ELF-1 (cell line): Measurements from ENCODE around the gene STEAP3.

Experiments
- DNase-seq: peaks from one replicate; pipeline ENCODE4 v3.0.0-alpha.2; 2016; ENCODE audit warnings: low read depth, low spot score

The STEAP3 gene

DNA sequence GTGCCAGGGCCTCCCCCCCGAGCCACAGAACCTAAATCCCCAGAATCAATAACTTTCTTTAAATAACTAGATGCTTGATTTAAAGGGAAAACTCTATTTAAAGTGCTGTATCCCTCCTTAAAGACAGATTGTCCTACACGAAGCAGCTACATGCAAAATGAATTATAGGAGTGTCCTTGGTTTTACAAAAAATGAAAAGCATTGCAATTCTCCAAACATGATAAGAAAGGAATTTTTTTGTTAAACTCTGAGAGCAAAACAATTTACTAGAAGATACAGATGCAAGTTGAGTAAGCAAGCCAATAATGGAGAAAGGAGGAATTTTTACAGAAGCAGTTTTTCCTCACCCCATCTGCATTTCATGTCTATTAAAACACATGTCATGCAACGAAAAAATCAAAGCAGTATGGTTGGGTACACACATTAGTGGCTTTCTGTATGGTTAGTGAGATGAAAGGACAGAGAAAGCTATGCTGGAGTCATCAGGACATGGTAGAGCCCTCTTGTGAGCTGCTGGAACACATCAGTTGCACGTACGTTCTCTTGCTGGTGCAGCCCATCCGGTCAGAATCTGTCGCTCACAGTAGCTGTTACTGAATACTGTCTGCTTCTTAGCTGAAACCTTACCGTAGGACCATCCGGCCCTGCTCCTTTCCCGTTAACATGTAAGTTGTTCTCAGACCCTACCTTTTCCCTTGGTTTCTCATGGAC lies 25.9 kb upstream of the STEAP3 start:
- no peak for DNase-seq

DNA sequence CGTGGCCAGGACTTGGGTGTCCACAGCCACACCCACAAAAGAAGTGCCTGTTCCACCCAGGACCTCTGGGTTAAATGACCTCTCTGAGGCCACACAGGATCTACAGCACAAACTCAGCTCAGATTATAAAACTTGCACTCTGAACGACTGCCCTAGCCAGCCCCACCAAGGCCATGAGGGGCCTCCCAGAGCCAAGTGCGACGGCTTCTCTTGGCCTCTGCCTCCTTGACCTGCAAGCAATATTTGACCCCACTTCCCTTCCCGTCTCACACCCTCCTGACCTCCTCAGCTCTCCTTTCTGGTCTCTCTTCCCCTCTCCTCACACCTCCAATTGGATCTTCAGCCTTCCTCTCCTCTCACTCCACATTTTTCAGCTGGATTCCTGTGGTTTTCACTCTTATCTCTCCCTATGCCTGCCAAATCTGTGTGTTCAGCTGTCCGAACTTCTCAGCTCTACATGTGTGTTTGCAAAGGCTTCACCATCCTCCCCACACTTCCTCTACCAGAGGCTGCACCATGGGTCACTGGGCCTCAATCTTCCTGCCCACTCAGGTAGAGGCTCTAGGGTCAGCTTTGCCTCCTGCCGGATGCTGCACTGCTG lies 25.3 kb upstream of the STEAP3 start:
- no peak for DNase-seq

DNA sequence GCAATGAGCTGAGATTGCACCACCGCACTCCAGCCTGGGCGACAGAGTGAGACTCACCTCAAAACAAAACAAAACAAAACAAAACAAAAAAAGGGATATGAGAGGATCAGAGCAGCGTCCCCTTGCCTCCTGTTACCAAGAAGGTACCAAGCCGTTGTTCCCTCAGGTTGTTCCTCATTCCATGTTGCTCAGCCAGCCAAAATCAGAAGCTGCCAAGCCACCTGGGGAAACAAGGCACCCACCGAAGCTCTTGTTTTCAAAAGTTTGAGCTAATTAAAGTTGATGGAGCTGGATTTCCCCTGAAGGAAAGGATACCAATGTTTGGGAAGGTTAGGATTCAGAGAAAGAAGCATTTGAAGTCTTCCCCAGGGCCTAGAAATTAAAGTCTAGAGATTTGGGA lies 21.8 kb upstream of the STEAP3 start:
- DNase-seq: no peak

DNA sequence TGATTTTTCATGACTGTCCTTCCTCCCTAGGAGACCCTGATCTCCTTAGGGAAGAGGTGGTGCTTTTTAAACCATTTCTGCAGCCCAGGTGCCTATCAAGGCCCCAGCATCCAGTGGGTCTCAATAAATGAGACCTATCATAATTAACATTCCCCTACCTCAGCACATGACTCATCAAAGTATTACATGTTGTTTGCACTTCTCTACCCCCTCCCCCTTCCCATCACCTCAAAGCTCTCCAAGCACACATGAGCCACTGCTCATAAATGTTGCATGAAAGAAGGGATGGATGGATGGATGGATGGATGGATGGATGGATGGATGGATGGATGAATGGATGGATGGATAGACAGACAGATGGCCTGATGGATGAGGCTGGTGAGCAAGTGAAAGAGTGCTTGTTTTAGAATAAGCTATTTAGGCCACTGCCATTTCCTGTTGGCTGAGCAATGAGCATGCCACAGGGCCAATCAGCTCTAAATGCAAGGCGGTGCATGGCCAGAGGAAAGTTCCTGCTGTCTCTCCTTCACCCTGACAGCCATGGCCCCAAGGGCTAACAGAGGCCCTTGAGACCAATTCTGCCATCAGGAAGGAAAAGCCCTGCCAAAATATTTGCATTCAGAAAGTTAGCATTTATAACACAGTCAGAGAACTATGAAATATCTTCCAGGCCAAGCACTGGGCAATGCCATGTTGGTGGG lies 20.9 kb upstream of the STEAP3 start:
- DNase-seq: no peak

DNA sequence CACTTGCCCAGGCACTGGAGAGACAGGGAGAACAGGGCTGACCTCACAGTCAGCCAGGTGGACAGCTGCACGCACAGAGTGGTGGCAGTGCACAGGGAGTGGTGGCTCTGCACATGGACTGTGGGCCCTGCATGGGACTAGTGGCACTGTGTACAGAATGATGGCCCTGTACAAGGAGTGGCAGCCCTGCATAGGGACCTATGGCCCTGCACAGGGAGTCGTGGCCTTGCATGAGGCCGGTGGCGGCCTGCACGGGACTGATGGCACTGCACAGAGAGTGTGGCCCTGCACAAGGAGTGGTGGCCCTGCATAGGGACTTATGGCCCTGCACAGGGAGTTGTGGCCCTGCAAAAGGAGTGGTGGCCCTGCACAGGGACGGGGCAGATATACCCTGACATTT lies 19.1 kb upstream of the STEAP3 start:
- DNase-seq: no peak

DNA sequence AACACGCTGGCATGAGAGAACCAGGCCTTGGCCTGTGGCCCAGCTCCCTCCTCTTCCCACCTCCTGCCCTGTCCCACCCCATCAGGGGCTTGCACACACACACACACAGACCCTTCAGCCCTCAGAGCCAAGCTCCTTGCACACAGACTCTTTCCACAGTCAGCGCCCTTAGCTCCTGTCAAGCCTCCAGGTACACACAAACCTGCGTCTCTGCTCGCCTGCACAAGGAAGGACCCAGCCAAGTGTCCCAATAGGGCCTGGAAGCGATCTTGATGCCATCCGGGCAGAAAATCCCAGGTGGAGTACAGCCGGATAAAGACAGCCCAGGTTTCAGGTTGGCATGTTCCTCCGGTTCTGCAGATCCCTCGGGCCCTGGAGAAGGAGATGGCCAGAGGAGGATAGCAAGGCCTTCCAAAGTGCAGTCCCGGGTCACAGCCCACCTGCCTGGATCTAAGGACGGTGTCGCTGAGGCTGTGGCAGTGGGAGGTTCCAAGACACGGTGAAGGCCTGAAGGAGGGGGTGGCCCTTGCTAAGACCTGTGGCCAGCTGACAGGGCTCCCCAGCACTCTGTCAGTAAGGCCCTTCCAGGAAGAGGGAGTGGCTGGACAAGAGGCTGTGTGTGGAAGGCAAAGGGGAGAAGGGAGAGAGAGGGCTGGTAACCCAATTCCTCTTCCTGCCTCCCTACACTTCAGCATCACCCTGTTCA lies 18.5 kb upstream of the STEAP3 start:
- DNase-seq: no peak

DNA sequence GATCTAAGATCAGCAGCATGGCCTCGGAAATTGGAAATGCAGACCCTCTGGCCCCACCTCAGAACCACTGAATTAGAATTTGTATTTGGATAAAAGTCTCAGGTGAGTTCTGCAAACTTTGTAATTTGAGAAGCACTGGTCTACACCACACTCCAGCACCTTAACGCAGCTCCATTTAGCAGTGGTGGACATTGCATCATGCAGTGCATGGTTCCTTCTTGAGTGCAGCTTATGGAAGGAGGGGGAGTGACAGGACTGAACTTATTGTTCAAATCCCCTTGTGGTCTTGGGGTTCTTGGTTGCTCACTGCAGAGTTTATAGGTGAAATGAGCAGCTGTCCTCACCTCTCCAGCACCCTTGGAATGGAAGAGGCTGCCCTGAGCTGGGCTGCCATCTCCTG lies 17.4 kb upstream of the STEAP3 start:
- no peak for DNase-seq

DNA sequence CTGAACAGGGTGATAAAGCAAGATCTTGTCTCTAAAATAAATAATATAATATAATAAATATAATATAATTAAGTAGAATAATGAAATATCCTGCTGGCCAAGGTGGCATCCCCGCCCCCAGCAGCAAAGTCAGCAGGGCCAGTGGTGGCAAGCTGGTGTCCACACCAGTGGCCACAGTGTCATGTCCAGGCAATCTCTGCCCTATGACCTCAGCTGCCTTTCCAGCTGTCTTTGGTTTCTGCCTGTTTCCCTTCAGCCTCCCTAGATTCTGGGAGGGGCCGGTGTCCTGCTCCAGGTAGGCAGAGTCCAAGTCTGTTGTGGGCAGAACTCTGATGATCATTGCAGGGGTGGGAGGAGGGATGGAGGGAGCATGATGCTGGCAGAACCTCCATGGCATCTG lies 16.2 kb upstream of the STEAP3 start:
- no peak for DNase-seq

DNA sequence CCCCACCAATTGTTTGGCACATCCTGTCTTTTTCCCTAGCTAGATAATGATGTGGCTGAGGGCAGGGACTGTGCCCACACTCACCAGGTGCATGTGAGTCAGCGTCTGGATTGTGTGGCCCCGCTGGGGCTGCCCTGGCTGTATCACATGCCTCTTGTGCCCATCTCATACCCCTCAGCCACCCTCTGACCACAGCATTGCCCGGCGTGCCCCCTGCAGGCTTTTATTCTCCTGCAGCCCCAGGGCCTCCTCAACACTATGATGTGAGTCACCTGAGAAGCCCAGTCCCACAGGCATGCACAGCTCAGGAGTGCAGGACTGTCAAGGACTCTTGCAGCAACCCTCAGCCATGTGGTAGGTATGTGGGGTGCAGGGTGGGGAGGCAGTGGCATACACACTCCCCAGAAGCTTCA lies 14.8 kb upstream of the STEAP3 start:
- DNase-seq: no peak

DNA sequence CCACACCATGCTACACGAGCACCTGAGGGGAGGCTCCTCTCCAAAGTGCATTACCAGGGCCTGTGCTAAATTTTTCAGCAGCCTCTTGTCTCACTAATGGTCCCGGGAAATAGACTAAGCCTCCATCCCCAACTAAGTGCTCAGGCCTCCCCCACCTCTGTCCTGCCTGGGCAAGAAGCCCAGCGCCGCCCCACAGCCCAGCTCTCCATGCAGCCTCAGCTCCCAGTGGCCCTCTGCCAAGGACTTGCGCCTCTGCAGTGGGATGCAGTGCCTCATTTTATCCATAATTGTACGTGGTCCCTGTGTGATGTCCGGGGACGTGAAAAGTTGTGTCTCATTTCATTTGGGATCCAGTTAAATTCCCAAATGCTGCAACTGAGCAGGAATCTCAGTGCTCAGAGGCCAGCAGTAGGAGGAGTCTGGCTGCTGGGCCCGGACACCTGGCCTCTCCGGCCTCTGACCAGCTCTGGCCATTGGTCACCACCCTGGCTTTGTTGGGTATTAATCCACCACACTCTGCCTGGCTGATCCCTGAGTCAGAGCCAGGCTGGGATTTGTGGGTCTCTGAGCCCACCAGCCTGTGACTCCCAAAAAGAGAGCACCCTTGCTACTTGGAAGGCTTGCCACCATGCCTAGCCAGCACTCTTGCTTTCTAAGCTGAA lies 11.4 kb upstream of the STEAP3 start:
- no peak for DNase-seq

DNA sequence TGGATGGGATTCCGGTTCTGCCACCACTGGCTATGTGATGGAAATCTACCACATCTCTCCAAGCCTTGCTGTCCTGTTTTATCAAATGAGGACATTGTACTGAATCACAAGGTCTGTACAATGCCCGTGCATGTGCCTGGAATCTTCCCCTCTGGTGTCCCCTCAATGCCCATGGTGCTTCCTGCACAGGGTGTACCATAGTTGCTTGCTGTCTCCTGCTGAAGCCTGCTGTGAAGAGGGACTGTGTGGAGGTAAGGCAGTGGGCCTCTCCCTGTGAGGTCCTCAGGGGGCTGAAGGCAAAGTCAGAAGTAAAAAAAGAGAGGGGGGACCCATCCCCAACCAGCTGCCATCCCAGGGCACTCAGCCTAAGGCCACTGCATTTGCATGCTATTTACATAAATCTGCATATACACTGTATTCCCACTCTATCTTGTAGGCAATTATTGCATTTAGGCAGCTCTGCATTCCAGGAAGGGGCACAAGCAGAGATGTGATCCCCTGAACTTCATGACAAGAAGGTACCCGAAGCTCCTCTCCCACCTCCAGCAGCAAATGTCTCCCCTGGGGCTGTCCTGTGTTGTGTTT lies 9.1 kb upstream of the STEAP3 start:
- no peak for DNase-seq

DNA sequence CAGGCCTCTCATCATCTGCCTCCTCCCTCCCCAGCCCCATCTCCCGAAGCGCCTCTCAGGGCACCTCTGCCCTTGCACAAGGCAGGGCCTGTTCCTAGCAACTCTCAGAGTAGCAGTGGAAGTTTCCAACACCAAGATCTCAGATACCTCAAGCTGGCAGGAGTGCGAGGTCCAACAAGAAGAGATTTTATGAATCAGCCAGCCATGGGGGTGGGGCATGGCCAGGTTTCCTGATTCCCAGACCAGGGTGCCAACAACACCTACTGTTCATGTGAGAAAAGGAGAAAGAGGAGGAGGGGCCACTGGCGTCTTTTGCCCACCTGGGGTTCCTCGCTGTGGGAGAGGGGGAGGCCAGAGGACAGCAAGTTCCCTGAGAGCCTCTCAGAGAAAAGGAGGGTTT lies 6.6 kb upstream of the STEAP3 start:
- no peak for DNase-seq

DNA sequence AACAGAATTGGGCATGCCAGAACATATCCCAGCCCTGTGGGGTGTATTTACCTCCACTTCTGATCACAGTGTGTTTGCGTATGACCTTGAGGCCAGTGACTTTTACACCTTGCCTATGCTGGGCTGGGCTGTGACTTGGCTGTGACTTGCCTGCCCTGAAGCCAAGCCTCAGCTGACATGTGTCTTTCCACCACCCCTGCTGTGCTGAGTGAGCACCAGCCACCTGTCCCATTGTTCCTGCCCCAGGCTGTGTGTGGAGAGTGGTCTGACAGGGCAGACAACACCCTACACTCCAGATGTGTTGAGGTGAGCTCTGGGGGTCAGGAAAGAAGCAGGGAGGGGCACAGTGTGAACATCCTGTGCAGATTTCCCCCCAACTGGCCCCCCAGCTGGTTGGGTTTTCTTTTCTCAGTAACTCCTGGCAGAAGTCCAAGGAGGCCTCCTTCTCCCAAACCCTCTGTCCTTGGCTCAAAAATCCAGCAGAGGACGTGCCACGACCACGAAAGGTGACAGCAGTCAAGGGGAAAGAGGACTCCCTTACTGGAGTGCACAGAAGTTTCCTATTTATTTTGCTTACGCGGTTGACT lies 5.1 kb upstream of the STEAP3 start:
- DNase-seq: peak; percentile 73

DNA sequence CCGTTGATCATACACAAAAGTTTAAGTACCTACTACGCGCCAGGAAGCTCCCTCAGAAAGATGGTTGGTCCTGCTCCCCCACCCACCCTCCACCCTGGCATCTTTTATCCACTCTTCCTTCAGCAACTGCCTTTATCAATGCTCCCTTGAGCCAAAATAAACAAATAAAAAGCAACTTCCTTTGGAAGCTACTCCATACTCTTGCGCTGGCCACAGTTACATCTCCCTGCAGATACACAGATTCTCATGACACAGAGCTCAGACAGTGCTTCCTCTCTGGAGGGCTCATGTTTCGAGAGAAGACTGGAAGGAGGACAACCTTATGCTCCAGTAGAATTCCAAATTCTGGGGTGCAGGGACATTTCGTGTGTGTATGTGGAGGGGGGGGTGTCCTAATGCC lies 3.8 kb upstream of the STEAP3 start:
- no peak for DNase-seq

DNA sequence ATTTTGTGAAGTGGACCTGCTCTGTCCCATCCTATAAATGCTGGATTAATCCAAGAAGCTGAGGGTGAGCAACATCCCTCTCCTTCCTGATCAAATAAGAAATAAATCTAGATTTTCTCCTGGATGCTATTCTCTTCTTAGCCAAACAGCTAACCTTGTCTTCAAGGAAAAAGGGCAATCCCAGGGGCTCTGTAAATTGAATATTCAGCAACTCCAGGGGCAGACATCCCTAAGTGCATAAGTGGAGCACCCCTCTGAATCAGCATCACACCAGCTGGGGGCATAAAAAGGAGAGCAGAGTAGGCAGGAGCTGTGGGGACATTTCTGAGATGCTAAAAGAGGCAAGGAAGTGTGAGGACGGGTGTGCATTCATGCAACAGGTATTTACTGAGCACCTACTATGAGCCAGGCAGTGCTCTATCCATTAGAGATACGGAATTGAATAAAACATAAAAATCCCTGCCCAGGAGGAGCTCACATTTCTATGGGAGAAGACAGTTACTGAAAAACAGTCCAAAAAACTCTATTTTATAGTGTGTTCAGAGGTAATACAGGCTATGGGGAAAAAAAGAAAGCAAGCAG lies 2.8 kb upstream of the STEAP3 start:
- DNase-seq: no peak

DNA sequence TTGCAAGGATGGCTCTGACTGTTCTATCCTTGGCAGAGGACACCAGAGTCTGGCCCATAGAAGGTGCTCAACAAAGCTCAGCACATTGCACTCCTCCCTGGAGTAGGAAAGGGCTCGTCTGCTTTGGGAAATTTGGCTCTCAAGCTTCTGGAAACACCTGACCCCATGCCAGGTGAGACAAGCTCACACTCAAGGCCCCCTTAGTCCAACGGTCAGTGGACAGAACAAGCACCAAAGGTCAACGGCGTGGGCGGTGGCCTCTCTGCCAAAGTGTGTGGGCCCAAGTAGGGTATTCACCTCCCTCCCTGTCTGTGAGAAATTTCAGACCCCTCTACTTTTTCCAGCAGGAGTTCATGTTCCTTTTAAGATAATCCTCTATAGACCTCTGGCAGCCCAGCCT lies 2.0 kb upstream of the STEAP3 start:
- no peak for DNase-seq

DNA sequence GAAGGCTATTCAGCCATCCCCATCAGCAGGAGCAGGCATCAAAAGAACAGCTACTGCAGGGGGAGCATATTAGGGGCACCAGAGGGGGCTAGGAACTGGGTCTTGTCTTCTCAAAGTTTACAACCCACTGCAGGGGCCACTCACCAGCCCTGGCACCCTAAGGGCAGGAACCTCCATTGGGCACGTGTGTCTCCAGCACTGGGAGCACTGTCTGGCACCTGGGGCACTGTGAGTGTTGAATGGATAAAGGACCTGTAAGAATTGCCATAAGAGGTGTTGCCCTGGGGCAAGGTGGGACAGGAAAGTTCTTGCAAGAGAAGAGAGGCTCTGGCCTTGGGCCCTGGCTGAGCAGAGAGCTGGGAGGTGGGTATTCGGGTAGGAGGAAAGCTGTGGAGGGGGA lies 1.4 kb upstream of the STEAP3 start:
- DNase-seq: peak; percentile 80

DNA sequence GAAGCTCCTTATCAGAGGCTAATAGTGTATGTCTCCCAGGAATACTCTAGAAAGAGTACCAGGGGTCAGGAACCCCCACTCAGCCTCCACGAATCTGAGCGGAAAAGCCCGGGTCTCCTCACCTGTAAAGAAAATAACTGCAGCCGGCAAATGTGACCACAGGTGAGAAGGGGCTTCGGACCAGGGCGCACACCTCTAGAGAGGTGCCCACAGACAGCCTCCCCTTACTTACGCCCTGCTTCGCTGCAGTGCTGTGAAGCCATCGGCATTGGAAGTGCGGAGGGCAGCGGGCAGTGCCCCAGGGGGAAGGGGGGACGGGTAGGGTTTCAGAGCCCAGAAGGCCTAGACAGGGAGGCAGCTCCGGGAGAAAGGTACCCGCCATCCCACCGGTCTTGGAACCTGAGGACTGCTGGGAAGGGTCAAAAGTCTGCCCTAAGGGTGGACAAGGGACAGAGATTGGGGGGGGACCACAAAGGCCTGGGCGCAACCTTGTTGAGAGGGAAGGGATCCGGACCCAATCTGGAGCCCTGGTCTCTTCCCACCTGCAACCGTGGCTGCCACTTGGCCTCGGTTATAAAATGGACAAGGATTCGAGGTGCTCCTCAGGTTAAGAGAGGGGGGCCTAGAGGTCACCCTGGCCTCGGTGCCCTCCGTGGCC lies 642 bp upstream of the STEAP3 start:
- DNase-seq: no peak

DNA sequence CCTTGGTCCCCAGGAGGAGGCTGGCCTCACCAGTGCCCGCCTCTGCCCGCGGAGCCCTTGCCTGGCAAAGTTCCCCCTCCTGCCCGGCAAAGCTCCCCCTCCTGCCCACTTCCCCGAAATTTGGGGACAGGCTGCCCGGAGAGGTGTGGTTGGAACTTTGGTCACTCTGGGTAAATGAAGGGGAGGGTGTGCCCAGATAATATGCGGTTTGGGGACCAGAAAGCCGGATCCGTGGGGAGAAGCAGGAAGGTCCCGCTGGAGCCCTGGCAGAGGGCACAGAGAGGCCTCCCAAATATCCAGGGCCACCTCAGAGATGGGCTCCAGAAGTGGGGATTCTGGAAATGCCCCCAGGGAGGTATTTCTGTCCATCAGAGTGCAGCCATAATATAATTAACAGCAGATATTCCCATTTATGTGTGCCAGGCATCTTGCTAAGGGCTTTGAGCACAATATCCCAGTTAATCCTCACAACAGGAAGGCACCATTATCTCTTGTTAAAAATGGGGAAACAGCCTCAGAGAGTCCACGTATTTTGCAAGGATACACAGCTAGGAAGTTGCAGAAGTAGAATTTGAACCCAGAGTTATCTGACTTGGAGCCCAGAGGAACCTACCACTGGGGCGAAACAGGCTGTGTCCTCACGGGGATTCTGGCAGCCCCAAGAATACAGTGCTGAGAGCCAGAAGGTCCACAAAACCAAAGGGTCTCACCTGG lies 914 bp downstream of the STEAP3 start:
- DNase-seq: no peak
